Esophagus muscularis mucosa (tissue), 4 donors: Measurements from ENCODE around the gene SEL1L3. TPM values are rescaled to one million over a fixed set of nuclear protein-coding genes. Genes with fewer than 3 reads are reported as not detected.

Source experiments
- DNase-seq: peaks from one replicate; pipeline ENCODE4 v3.0.0-alpha.2; 2017; ENCODE audit errors: extremely low spot score
- H3K27ac ChIP-seq, 4 donors: fragments of 200-600 bp; sonication (generic); replicated peaks in 1 of 4; 1 replicate in 3 of 4; 2 replicates in 1 of 4; pipeline ENCODE4 v1.5.1; 2016 to 2019; ENCODE audit warnings: mild to moderate bottlenecking in 1 of 4
- H3K27me3 ChIP-seq, 4 donors: fragments of 200-600 bp; sonication (generic); one replicate each; pipeline versions ENCODE4 v1.5.1 to v1.6.0; 2016 to 2019
- H3K36me3 ChIP-seq, 4 donors: fragments of 200-600 bp; sonication (generic); one replicate each; pipeline ENCODE4 v1.5.1; 2016 to 2019
- H3K4me1 ChIP-seq, 4 donors: fragments of 200-600 bp; sonication (generic); one replicate each; pipeline ENCODE4 v1.5.1; 2016 to 2019
- H3K4me3 ChIP-seq, 4 donors: fragments of 200-600 bp; sonication (generic); 1 replicate in 2 of 4; 2 replicates in 2 of 4; pipeline ENCODE4 v1.5.1; 2016 to 2019; ENCODE audit warnings: mild to moderate bottlenecking in 4 of 4, moderate library complexity in 1 of 4
- H3K9me3 ChIP-seq, 4 donors: fragments of 200-600 bp; sonication (generic); 1 replicate in 3 of 4; 2 replicates in 1 of 4; pipeline ENCODE4 v1.5.1; 2016 to 2019
- CTCF ChIP-seq, 3 experiments: fragments of 200-600 bp in 2 of 3; fragments of 450-650 bp in 1 of 3; sonication (generic) in 2 of 3; IDR thresholded peaks; one replicate each; pipeline ENCODE4 v1.5.1; 2017 to 2019; ENCODE audit warnings: antibody characterized with exemption in 3 of 3, mild to moderate bottlenecking in 2 of 3, moderate library complexity in 1 of 3
- EP300 ChIP-seq: sonication (generic); formaldehyde crosslinking; IDR thresholded peaks from one replicate; pipeline ENCODE4 v1.6.1; 2017; ENCODE audit warnings: antibody characterized with exemption
- POLR2A ChIP-seq: fragments of 450-650 bp; IDR thresholded peaks from one replicate; pipeline ENCODE4 v1.6.1; 2017; ENCODE audit warnings: antibody characterized with exemption, moderate library complexity, mild to moderate bottlenecking, low read depth
- POLR2AphosphoS5 ChIP-seq, 2 donors: sonication (generic); formaldehyde crosslinking; IDR thresholded peaks; one replicate each; pipeline ENCODE4 v1.6.1; 2017; ENCODE audit warnings: antibody characterized with exemption in 2 of 2
- WGBS: methylation state at CpG from one replicate; pipeline ENCODE4 v1.1.5; 2018; 5-methylcytosine and 5-hydroxymethylcytosine counted together
- intact Hi-C: fragments of 100-400 bp; cut with DNase I; formaldehyde crosslinking; loops from one replicate; pipeline ENCODE4 v1.15.1; 2023
- total RNA-seq, 4 donors: library from RNA; depleted of rRNA; stranded (reverse); fragments of >200 nt; gene quantifications; one replicate each; pipeline versions ENCODE4 v1.1.0 to v1.2.1, GENCODE V29; 2016

Gene SEL1L3
- total RNA-seq, 4 donors from 2014 or later: 3.3 to 11.7 (median 5.7) TPM

GRCh38 chr4:25838526-25838925, 24.3 kb downstream of the SEL1L3 start:
- WGBS: 78% methylated on average over 8 of the region's 8 CpGs
- H3K27ac ChIP-seq: no peak overlapping the region
- no peaks in the 10 kb centered on the region for H3K9me3 ChIP-seq
- no peaks in the 10 kb centered on the region for H3K36me3 ChIP-seq
- no peak for DNase-seq
- H3K27me3 ChIP-seq: peaks cover 0 to 5% (median 0%) of the 10 kb centered on the region in 4 donors
- intact Hi-C loops: no loop called here
- no peaks in the 10 kb centered on the region for H3K4me1 ChIP-seq
- TF ChIP-seq CTCF (IDR thresholded peaks at IDR 0.05) (no peak), POLR2A (no peak)
- H3K4me3 ChIP-seq: no peak overlapping the region

- TF ChIP-seq POLR2AphosphoS5 (IDR thresholded peaks at IDR 0.05) (no peak), POLR2A (no peak), EP300 (no peak), CTCF (IDR thresholded peaks at IDR 0.05) (no peak)
- Histone ChIP-seq H3K4me1 (no peaks in the 10 kb centered on the region), H3K27ac (no peak overlapping the region), H3K27me3 (no peaks in the 10 kb centered on the region), H3K36me3 (no peaks in the 10 kb centered on the region), H3K9me3 (no peaks in the 10 kb centered on the region), H3K4me3 (no peak overlapping the region)
- no peak for DNase-seq
- WGBS: 85% methylated on average over 4 of the region's 4 CpGs
- intact Hi-C loops: no loop called here
Observed at GRCh38 chr4:25837107-25837506, 25.7 kb downstream of the SEL1L3 start.

GRCh38 chr4:25835384-25835783, 27.4 kb downstream of the SEL1L3 start:
- H3K4me1 ChIP-seq: no peaks in the 10 kb centered on the region
- no peaks in the 10 kb centered on the region for H3K9me3 ChIP-seq
- no peak overlapping the region for H3K27ac ChIP-seq
- WGBS: 83% methylated on average over 1 of the region's 1 CpG
- no peak overlapping the region for H3K4me3 ChIP-seq
- intact Hi-C loops: no loop called here
- DNase-seq: no peak
- TF ChIP-seq POLR2A (no peak), EP300 (no peak), POLR2AphosphoS5 (IDR thresholded peaks at IDR 0.05) (no peak), CTCF (IDR thresholded peaks at IDR 0.05) (no peak)
- no peaks in the 10 kb centered on the region for H3K36me3 ChIP-seq
- H3K27me3 ChIP-seq: no peaks in the 10 kb centered on the region

GRCh38 chr4:25834411-25835107, 28.2 kb downstream of the SEL1L3 start:
- intact Hi-C loops: no loop called here
- Histone ChIP-seq H3K27ac (no peak overlapping the region), H3K27me3 (no peaks in the 10 kb centered on the region), H3K4me1 (no peaks in the 10 kb centered on the region), H3K36me3 (no peaks in the 10 kb centered on the region), H3K9me3 (no peaks in the 10 kb centered on the region), H3K4me3 (no peak overlapping the region)
- 87% methylated on average over 5 of the region's 5 CpGs for WGBS
- no peak for DNase-seq
- TF ChIP-seq EP300 (no peak), POLR2A (no peak), CTCF (IDR thresholded peaks at IDR 0.05) (no peak), POLR2AphosphoS5 (IDR thresholded peaks at IDR 0.05) (no peak)

GRCh38 chr4:25830548-25830947, 32.2 kb downstream of the SEL1L3 start:
- no peaks in the 10 kb centered on the region for H3K4me1 ChIP-seq
- intact Hi-C loops: no loop called here
- H3K36me3 ChIP-seq: no peaks in the 10 kb centered on the region
- H3K4me3 ChIP-seq: no peak overlapping the region
- no peaks in the 10 kb centered on the region for H3K27me3 ChIP-seq
- no peak for DNase-seq
- no peak for TF ChIP-seq POLR2A
- TF ChIP-seq CTCF (IDR thresholded peaks at IDR 0.05): no peak
- TF ChIP-seq EP300: no peak
- TF ChIP-seq POLR2AphosphoS5 (IDR thresholded peaks at IDR 0.05): no peak
- WGBS: 97% methylated on average over 5 of the region's 5 CpGs
- H3K27ac ChIP-seq: no peak overlapping the region
- H3K9me3 ChIP-seq: no peaks in the 10 kb centered on the region
